OCI-LY1 (cell line): ENCODE results near the gene RAD23A.

ENCODE experiments used
- CTCF ChIP-seq: fragments of 200-600 bp; sonication (generic), shearing (Covaris generic); IDR thresholded peaks from 2 replicates; pipeline ENCODE4 v1.5.1; 2017; ENCODE audit warnings: mild to moderate bottlenecking, antibody characterized with exemption, low read length, moderate library complexity, mixed read lengths
- EZH2 ChIP-seq: fragments of 200-600 bp; sonication (generic), shearing (Covaris generic); IDR thresholded peaks from 2 replicates; pipeline ENCODE4 v1.8.0; 2017; ENCODE audit warnings: borderline replicate concordance, mixed run types, mild to moderate bottlenecking, antibody characterized with exemption, low read length, moderate library complexity, mixed read lengths

GRCh38 chr19:12983091-12983490 lies 37.4 kb downstream of the RAD23A start:
- no peak for TF ChIP-seq CTCF
- no peak for TF ChIP-seq EZH2
